GM19238 (cell line): Measurements from ENCODE around the gene MYBPH.

Experiments
- DNase-seq: peaks from one replicate; pipeline ENCODE4 v3.0.0; 2011; ENCODE audit warnings: low spot score; ENCODE audit not compliant: insufficient read length

The MYBPH gene

GRCh38 chr1:203166192-203166940 lies 9.3 kb downstream of the MYBPH start:
- DNase-seq, result no peak

GRCh38 chr1:203165800-203166161 lies 9.8 kb downstream of the MYBPH start:
- DNase-seq, result no peak

GRCh38 chr1:203165101-203165799 lies 10.4 kb downstream of the MYBPH start:
- no peak for DNase-seq

- no peak for DNase-seq
These were observed 11.6 kb downstream of the MYBPH start for GRCh38 chr1:203163891-203164635.

- DNase-seq, result no peak
These were observed 13.2 kb downstream of the MYBPH start for GRCh38 chr1:203162403-203162802.

- no peak for DNase-seq
These were observed 13.9 kb downstream of the MYBPH start for GRCh38 chr1:203161703-203162102.

GRCh38 chr1:203161175-203161574 lies 14.5 kb downstream of the MYBPH start:
- DNase-seq, result no peak

GRCh38 chr1:203159844-203160243 lies 15.8 kb downstream of the MYBPH start:
- no peak for DNase-seq

- DNase-seq, result no peak
These were observed 16.5 kb downstream of the MYBPH start for GRCh38 chr1:203158960-203159665.

- DNase-seq, result no peak
These were observed 17.2 kb downstream of the MYBPH start for GRCh38 chr1:203158423-203158822.

GRCh38 chr1:203156280-203156679 lies 19.3 kb downstream of the MYBPH start:
- DNase-seq, result no peak

- no peak for DNase-seq
These were observed 21.4 kb downstream of the MYBPH start for GRCh38 chr1:203153989-203154821.

GRCh38 chr1:203153051-203153988 lies 22.3 kb downstream of the MYBPH start:
- no peak for DNase-seq

- DNase-seq, result no peak
These were observed 23.2 kb downstream of the MYBPH start for GRCh38 chr1:203152158-203153034.

- no peak for DNase-seq
These were observed 24.1 kb downstream of the MYBPH start for GRCh38 chr1:203151362-203152157.

- no peak for DNase-seq
These were observed 24.9 kb downstream of the MYBPH start for GRCh38 chr1:203150511-203151297.
